AG09319 (cell line): ENCODE measurements around the gene WNT7A.

Experiments used
- DNase-seq: peaks from one replicate; pipeline ENCODE4 v3.0.0-alpha.2; 2010; ENCODE audit warnings: low read depth; ENCODE audit errors: extremely low read depth
- CTCF ChIP-seq: IDR thresholded peaks from 2 replicates; pipeline ENCODE4 v1.5.1; 2011; ENCODE audit warnings: low read depth, mild to moderate bottlenecking, inconsistent platforms, low read length, moderate library complexity

Gene WNT7A

GRCh38 chr3:13825821-13826220 lies 54.0 kb downstream of the WNT7A start:
- TF ChIP-seq CTCF: no peak
- DNase-seq: no peak

- no peak for DNase-seq
- TF ChIP-seq CTCF: no peak
Measured at GRCh38 chr3:13825311-13825579, 54.6 kb downstream of the WNT7A start.

GRCh38 chr3:13824521-13825310 lies 55.2 kb downstream of the WNT7A start:
- no peak for DNase-seq
- no peak for TF ChIP-seq CTCF

GRCh38 chr3:13823692-13824091 lies 56.2 kb downstream of the WNT7A start:
- no peak for TF ChIP-seq CTCF

GRCh38 chr3:13822871-13823585 lies 56.8 kb downstream of the WNT7A start:
- TF ChIP-seq CTCF: no peak
- no peak for DNase-seq

More at GRCh38 chr3:13823692-13824091, 56.2 kb downstream of the WNT7A start:
- no peak for DNase-seq

GRCh38 chr3:13822042-13822441 lies 57.8 kb downstream of the WNT7A start:
- TF ChIP-seq CTCF: no peak
- DNase-seq: no peak

- no peak for DNase-seq
- TF ChIP-seq CTCF: no peak
Measured at GRCh38 chr3:13821126-13821525, 58.7 kb downstream of the WNT7A start.
